Transverse colon (tissue), 4 donors: ENCODE data around the gene PLCD3. TPM values are rescaled to one million over a fixed set of nuclear protein-coding genes. Genes with fewer than 3 reads are reported as not detected.

Experiments used
- DNase-seq: peaks from one replicate; pipeline ENCODE4 v3.0.0-alpha.2; 2019
- H3K27ac ChIP-seq, 4 donors: fragments of 200-600 bp; sonication (generic); 2 replicates each; pipeline ENCODE4 v1.5.1; 2016 to 2018; ENCODE audit warnings: inconsistent platforms in 4 of 4
- H3K27me3 ChIP-seq: fragments of 200-600 bp; sonication (generic); 2 replicates; pipeline ENCODE4 v1.5.1; 2017; ENCODE audit warnings: inconsistent platforms
- H3K36me3 ChIP-seq, 4 donors: fragments of 200-600 bp; sonication (generic); 2 replicates each; pipeline ENCODE4 v1.5.1; 2017 to 2019; ENCODE audit warnings: inconsistent platforms in 4 of 4
- H3K4me1 ChIP-seq, 4 donors: fragments of 200-600 bp; sonication (generic); 2 replicates each; pipeline ENCODE4 v1.5.1; 2017 to 2020; ENCODE audit warnings: inconsistent platforms in 4 of 4
- H3K4me3 ChIP-seq, 4 donors: fragments of 200-600 bp; sonication (generic); 1 replicate in 1 of 4; 2 replicates in 3 of 4; pipeline versions ENCODE4 v1.5.1 to v1.6.1; 2017 to 2019; ENCODE audit warnings: inconsistent platforms in 4 of 4
- H3K9me3 ChIP-seq, 2 donors: fragments of 200-600 bp; sonication (generic); 2 replicates each; pipeline ENCODE4 v1.5.1; 2017 to 2019; ENCODE audit warnings: inconsistent platforms in 2 of 2
- EP300 ChIP-seq: sonication (generic); formaldehyde crosslinking; IDR thresholded peaks from one replicate; pipeline ENCODE4 v1.6.1; 2017; ENCODE audit warnings: antibody characterized with exemption, low read depth
- POLR2A ChIP-seq: fragments of 450-650 bp; IDR thresholded peaks from one replicate; pipeline ENCODE4 v1.6.1; 2016; ENCODE audit warnings: antibody characterized with exemption, mild to moderate bottlenecking, moderate library complexity
- POLR2AphosphoS5 ChIP-seq, 3 donors: sonication (generic); formaldehyde crosslinking; IDR thresholded peaks; one replicate each; pipeline ENCODE4 v1.6.1; 2016; ENCODE audit warnings: antibody characterized with exemption in 3 of 3
- WGBS, 2 donors: methylation state at CpG; one replicate each; pipeline ENCODE4 v1.1.5; 2018; ENCODE audit warnings: low coverage in 1 of 2; 5-methylcytosine and 5-hydroxymethylcytosine counted together
- in situ Hi-C, 4 donors: fragments of 200-750 bp; cut with MboI; loops; one replicate each; pipeline versions ENCODE4 v1.15.0 to v1.15.1; 2017; ENCODE audit warnings: low sequenced_read_pairs in 3 of 4, low pct_ligation_motif_present in 1 of 4, low pct_unique_long_range_greater_than_20kb in 1 of 4
- intact Hi-C: fragments of 100-400 bp; cut with DNase I; formaldehyde crosslinking; loops from one replicate; pipeline ENCODE4 v1.15.1; 2023; ENCODE audit warnings: low total_unique reads
- total RNA-seq, 4 donors: library from RNA; depleted of rRNA; stranded (reverse); fragments of >200 nt; gene quantifications; one replicate each; pipeline ENCODE4 v1.1.0, GENCODE V29; 2016
- TF ChIP-seq, protein P1 (sequence below), 5 experiments: fragments of 200-600 bp in 3 of 5; fragments of 450-650 bp in 2 of 5; sonication (generic) in 3 of 5; IDR thresholded peaks; 1 replicate in 2 of 5; 2 replicates in 3 of 5; pipeline ENCODE4 v1.5.1; 2016 to 2017; ENCODE audit warnings: antibody characterized with exemption in 5 of 5, inconsistent platforms in 3 of 5, mild to moderate bottlenecking in 2 of 5, moderate library complexity in 1 of 5

The PLCD3 gene
- total RNA-seq, 4 donors from 2014 or later: 157 to 369 (median 335) TPM

DNA sequence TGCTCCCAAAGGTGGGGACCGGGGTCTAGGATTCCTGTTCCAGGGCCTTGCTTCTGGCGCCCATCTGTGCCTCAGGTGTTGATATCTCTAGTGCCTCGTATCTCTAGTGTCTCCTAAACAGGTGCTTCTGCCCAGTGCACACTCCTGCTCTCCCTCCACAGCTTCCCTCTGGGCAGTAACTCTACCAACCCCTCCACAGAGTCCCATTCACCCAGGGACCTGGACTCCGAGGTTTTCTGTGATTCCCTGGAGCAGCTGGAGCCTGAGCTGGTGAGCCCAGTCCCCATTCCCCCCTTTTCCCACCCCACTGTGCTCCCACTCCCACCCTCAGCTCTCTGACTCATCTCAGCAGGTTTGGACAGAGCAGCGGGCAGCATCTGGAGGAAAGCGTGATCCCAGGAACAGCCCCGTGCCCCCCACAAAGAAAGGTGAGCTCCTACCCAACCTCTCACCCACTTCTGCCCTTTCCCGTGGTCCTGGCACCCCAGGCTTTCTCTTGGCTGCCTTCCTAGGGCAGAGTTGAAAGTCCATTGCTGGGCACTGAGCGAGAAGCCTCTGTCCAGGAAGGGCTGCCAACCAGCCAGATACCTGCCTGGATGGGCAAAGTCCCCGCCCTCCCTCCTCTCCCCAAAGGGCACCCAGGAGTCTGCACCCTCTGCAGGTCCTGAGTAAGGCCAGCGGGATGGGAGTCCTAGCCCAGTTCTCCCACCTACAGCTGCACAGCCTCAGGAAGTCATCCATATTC, 5.4 kb upstream of the PLCD3 start:
- Histone ChIP-seq H3K4me1 (peaks cover 13 to 30% (median 26%) of the 10 kb centered on the region in 4 donors), H3K27me3 (no peaks in the 10 kb centered on the region), H3K4me3 (no peak overlapping the region), H3K9me3 (no peaks in the 10 kb centered on the region), H3K27ac (peak overlapping the region in 2 of 4 donors; percentile 50 to 55), H3K36me3 (no peaks in the 10 kb centered on the region)
- in situ Hi-C loops (loop anchor here in 3 of 4 donors (5.0 to 10.0 kb wide), 2 partner anchors 57 to 60 kb away; no protein-coding TSS in a partner anchor), intact Hi-C loops (loop anchor here (10.0 kb wide), 1 partner anchor 363 kb away; no protein-coding TSS in a partner anchor)
- DNase-seq: peak; percentile 62
- 60% methylated on average over 1 to 11 of the region's 11 CpGs for WGBS, 2 donors
- TF ChIP-seq POLR2A: no peak
- peak in 1 of 3 donors; percentile 30 for TF ChIP-seq POLR2AphosphoS5 (IDR thresholded peaks at IDR 0.05)
- TF ChIP-seq, protein P1, sequence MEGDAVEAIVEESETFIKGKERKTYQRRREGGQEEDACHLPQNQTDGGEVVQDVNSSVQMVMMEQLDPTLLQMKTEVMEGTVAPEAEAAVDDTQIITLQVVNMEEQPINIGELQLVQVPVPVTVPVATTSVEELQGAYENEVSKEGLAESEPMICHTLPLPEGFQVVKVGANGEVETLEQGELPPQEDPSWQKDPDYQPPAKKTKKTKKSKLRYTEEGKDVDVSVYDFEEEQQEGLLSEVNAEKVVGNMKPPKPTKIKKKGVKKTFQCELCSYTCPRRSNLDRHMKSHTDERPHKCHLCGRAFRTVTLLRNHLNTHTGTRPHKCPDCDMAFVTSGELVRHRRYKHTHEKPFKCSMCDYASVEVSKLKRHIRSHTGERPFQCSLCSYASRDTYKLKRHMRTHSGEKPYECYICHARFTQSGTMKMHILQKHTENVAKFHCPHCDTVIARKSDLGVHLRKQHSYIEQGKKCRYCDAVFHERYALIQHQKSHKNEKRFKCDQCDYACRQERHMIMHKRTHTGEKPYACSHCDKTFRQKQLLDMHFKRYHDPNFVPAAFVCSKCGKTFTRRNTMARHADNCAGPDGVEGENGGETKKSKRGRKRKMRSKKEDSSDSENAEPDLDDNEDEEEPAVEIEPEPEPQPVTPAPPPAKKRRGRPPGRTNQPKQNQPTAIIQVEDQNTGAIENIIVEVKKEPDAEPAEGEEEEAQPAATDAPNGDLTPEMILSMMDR (IDR thresholded peaks at IDR 0.05): no peak
- TF ChIP-seq EP300: no peak

DNA sequence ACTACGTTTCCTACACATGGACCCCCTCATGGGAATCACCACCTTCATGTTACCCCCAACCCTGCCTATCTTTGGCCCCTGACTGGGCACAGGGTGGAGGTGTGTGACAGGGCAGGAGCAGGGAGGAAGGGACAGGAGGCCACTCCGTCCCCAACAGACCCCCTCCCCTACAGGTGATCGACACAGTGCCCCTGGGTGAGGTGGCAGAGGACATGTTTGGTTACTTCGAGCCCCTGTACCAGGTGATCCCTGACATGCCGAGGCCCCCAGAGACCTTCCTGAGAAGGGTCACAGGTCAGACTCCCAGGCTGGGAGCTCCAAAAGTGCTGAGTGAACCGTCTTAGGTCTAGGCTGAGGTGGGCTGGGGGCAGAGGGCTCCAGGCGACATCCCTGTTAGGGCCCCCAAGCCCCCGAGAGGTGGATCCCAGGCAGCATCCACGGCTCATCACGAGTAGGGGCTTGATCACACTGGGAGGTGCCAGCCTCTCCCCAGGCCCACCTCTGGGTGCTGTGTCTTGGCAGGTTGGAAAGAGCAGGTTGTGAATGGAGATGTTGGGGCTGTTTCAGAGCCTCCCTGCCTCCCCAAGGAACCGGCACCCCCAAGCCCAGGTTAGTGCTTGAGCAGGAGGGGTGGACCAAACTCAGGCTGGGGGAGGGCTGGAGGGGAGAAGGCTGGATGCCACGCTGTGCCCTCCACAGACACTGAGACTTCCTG, 4.7 kb upstream of the PLCD3 start:
- H3K4me3 ChIP-seq: no peak overlapping the region
- DNase-seq: no peak
- peaks cover 13 to 34% (median 26%) of the 10 kb centered on the region in 4 donors for H3K4me1 ChIP-seq
- in situ Hi-C loops: loop anchor here in 3 of 4 donors (5.0 to 10.0 kb wide), 2 partner anchors 58 to 60 kb away; no protein-coding TSS in a partner anchor
- H3K36me3 ChIP-seq: no peaks in the 10 kb centered on the region
- H3K27ac ChIP-seq: peak overlapping the region in 3 of 4 donors; percentile 50 to 92 (median 55)
- TF ChIP-seq POLR2A: no peak
- no peak for TF ChIP-seq EP300
- intact Hi-C loops: loop anchor here (1.0 to 10.0 kb wide), 2 partner anchors 59 to 362 kb away; no protein-coding TSS in a partner anchor
- 86% methylated on average over 12 of the region's 12 CpGs; no CpG with 5 or more reads in 1 of the 2 donors for WGBS, 2 donors
- no peaks in the 10 kb centered on the region for H3K9me3 ChIP-seq
- H3K27me3 ChIP-seq: no peaks in the 10 kb centered on the region

DNA sequence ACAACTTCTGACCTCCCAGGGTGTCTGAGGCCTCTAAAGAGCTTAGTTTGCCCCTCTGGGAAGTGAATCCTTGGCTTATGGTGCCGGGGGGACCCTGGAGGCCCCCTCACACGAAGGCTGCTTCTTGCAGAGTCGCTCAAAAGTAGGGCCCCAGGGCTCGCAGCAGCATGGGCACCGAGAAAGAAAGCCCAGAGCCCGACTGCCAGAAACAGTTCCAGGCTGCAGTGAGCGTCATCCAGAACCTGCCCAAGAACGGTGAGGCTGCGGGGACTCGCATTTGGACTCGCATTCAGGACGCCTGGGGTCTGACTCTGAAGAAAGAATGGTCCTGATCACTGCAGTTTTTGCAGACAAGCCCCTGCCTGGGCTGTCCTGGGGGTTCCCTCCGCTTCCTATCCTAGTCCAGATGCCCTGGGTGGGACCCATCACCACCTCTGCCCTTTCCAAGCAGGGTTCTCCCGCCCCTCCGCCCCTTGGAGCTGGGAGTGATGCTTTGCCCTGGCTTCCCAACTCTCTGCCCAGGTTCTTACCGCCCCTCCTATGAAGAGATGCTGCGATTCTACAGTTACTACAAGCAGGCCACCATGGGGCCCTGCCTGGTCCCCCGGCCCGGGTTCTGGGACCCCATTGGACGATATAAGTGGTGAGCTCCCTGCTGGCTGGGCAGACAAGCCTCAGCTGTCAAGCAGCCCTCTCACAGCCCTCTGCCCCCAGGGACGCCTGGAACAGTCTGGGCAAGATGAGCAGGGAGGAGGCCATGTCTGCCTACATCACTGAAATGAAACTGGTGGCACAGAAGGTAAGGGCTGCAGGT, 3.9 kb upstream of the PLCD3 start:
- H3K27ac ChIP-seq: peak overlapping the region; percentile 80 to 92 (median 90)
- TF ChIP-seq POLR2AphosphoS5 (IDR thresholded peaks at IDR 0.05) (no peak), POLR2A (no peak), EP300 (no peak)
- TF ChIP-seq, protein P1 (IDR thresholded peaks at IDR 0.05): no peak
- no peaks in the 10 kb centered on the region for H3K27me3 ChIP-seq
- H3K4me1 ChIP-seq: peaks cover 15 to 42% (median 31%) of the 10 kb centered on the region in 4 donors
- WGBS, 2 donors: 53% methylated on average over 15 of the region's 21 CpGs; no CpG with 5 or more reads in 1 of the 2 donors
- in situ Hi-C loops (loop anchor here in 3 of 4 donors (5.0 to 10.0 kb wide), 2 partner anchors 59 to 61 kb away; no protein-coding TSS in a partner anchor), intact Hi-C loops (loop anchor here (1.0 to 10.0 kb wide), 2 partner anchors 60 to 361 kb away; no protein-coding TSS in a partner anchor)
- no peak for DNase-seq
- peak overlapping the region; percentile 61 to 73 (median 68) for H3K4me3 ChIP-seq
- no peaks in the 10 kb centered on the region for H3K9me3 ChIP-seq
- no peaks in the 10 kb centered on the region for H3K36me3 ChIP-seq
